LNCaP clone FGC (cell line): ENCODE data around the gene LRRC71.

Experiments
- DNase-seq: peaks from one replicate; pipeline ENCODE4 v3.0.0-alpha.2; 2011; ENCODE audit warnings: low read depth
- H3K4me3 ChIP-seq: 2 replicates; pipeline ENCODE4 v1.5.1; 2011; ENCODE audit warnings: mild to moderate bottlenecking, low read depth, low read length, control low read depth
- CTCF ChIP-seq: IDR thresholded peaks from 2 replicates; pipeline ENCODE4 v1.5.1; 2012; ENCODE audit warnings: mild to moderate bottlenecking; ENCODE audit not compliant: control insufficient read depth, insufficient read depth; ENCODE audit errors: extremely low read depth

Gene LRRC71

GRCh38 chr1:156957634-156958033, 37.2 kb downstream of the LRRC71 start:
- DNase-seq = no peak
- TF ChIP-seq CTCF = no peak
- no peak overlapping the region for H3K4me3 ChIP-seq

GRCh38 chr1:156958247-156958714, 37.8 kb downstream of the LRRC71 start:
- H3K4me3 ChIP-seq = no peak overlapping the region
- no peak for DNase-seq
- no peak for TF ChIP-seq CTCF

GRCh38 chr1:156959414-156959813, 39.0 kb downstream of the LRRC71 start:
- TF ChIP-seq CTCF = no peak
- H3K4me3 ChIP-seq = no peak overlapping the region
- DNase-seq = no peak

- DNase-seq = no peak
- TF ChIP-seq CTCF = no peak
- H3K4me3 ChIP-seq = no peak overlapping the region
Observed at GRCh38 chr1:156959925-156960324, 39.5 kb downstream of the LRRC71 start.

GRCh38 chr1:156961709-156962108, 41.3 kb downstream of the LRRC71 start:
- H3K4me3 ChIP-seq = no peak overlapping the region
- 0 out of 2 replicates have a peak, but pooled peaks have one; percentile 19 for TF ChIP-seq CTCF
- no peak for DNase-seq

- no peak for DNase-seq
- no peak overlapping the region for H3K4me3 ChIP-seq
Observed at GRCh38 chr1:156963621-156964020, 43.2 kb downstream of the LRRC71 start.

More at GRCh38 chr1:156963621-156964020, 43.2 kb downstream of the LRRC71 start:
- no peak for TF ChIP-seq CTCF
